AML-193 (cell line): ENCODE measurements around the gene EPRS1.
"Not testable (repeated sequence)": the region's sequence is repeated elsewhere in the genome, so short reads cannot be mapped to it uniquely, and the experiment has no call there.

ENCODE experiments used
- DNase-seq, 2 experiments: peaks; one replicate each; lab custom pipeline; 2025; lab: John Stamatoyannopoulos, UW

EPRS1 gene

GRCh38 chr1:220038640-220039039 is 7.7 kb downstream of the EPRS1 start:
- DNase-seq: no peak

- DNase-seq: not testable (repeated sequence)
Observed at GRCh38 chr1:220037810-220038209, 8.5 kb downstream of the EPRS1 start.

- no peak for DNase-seq
Observed at GRCh38 chr1:220032911-220033310, 13.4 kb downstream of the EPRS1 start.

- no peak for DNase-seq
Observed at GRCh38 chr1:220031287-220031686, 15.0 kb downstream of the EPRS1 start.

- no peak for DNase-seq
Observed at GRCh38 chr1:220028346-220028895, 17.9 kb downstream of the EPRS1 start.

- no peak for DNase-seq
Observed at GRCh38 chr1:220019071-220019470, 27.2 kb downstream of the EPRS1 start.

- no peak for DNase-seq
Observed at GRCh38 chr1:220013497-220013896, 32.8 kb downstream of the EPRS1 start.

- no peak for DNase-seq
Observed at GRCh38 chr1:220012259-220012658, 34.0 kb downstream of the EPRS1 start.

- DNase-seq: no peak
Observed at GRCh38 chr1:220011620-220012019, 34.7 kb downstream of the EPRS1 start.

- no peak for DNase-seq
Observed at GRCh38 chr1:220007438-220007837, 38.9 kb downstream of the EPRS1 start.

GRCh38 chr1:220005489-220005888 is 40.8 kb downstream of the EPRS1 start:
- DNase-seq: no peak

- no peak for DNase-seq
Observed at GRCh38 chr1:220003610-220004299, 42.5 kb downstream of the EPRS1 start.

- DNase-seq: no peak
Observed at GRCh38 chr1:220003015-220003414, 43.3 kb downstream of the EPRS1 start.

- DNase-seq: no peak
Observed at GRCh38 chr1:220001095-220001501, 45.2 kb downstream of the EPRS1 start.

- DNase-seq: no peak
Observed at GRCh38 chr1:219999821-220000220, 46.5 kb downstream of the EPRS1 start.
